Bronchial epithelial cell (primary cell): Measurements from ENCODE around the gene CHKB. TPM values are rescaled to one million over a fixed set of nuclear protein-coding genes. Genes with fewer than 3 reads are reported as not detected.
A peak's percentile ranks its signal among the peaks of the same experiment; 100 is the strongest.

Experiments
- DNase-seq: peaks from one replicate; pipeline ENCODE4 v3.0.0-alpha.2; 2010; ENCODE audit warnings: low read depth
- FAIRE-seq: peaks from 2 replicates; lab custom pipeline; 2011; peaks lifted over from hg19 to GRCh38; lab: Jason Lieb, UNC
- H3K27me3 ChIP-seq: 2 replicates; pipeline ENCODE4 v1.5.1; 2011; ENCODE audit warnings: low read length; ENCODE audit not compliant: control insufficient read depth, insufficient read depth
- H3K36me3 ChIP-seq: 2 replicates; pipeline ENCODE4 v1.5.1; 2011; ENCODE audit warnings: low read length; ENCODE audit not compliant: control insufficient read depth, insufficient read depth
- H3K4me3 ChIP-seq: 2 replicates; pipeline ENCODE4 v1.5.1; 2011; ENCODE audit warnings: mild to moderate bottlenecking, low read depth, low read length, control low read depth
- CTCF ChIP-seq: IDR thresholded peaks from 2 replicates; pipeline ENCODE4 v1.5.1; 2011; ENCODE audit warnings: mild to moderate bottlenecking, moderate library complexity, low read length, control low read depth, inconsistent platforms; ENCODE audit not compliant: insufficient read depth, severe bottlenecking
- total RNA-seq: library from RNA; depleted of rRNA; stranded (reverse); fragments of >200 nt; gene quantifications from 2 replicates; pipeline ENCODE4 v1.2.1, GENCODE V29; 2014

Gene CHKB
- total RNA-seq, 1 donor from 2014 or later = 27.6 TPM

- DNase-seq = no peak
Observed at GRCh38 chr22:50602338-50602700, 19.7 kb upstream of the CHKB start.

GRCh38 chr22:50601669-50602337 lies 19.2 kb upstream of the CHKB start:
- no peak for DNase-seq
- no peak overlapping the region for H3K4me3 ChIP-seq
- no peak for FAIRE-seq
- peaks cover 16% of the 10 kb centered on the region for H3K27me3 ChIP-seq
- no peak for TF ChIP-seq CTCF
- no peaks in the 10 kb centered on the region for H3K36me3 ChIP-seq

More at GRCh38 chr22:50602338-50602700, 19.7 kb upstream of the CHKB start:
- FAIRE-seq = no peak
- TF ChIP-seq CTCF = no peak
- H3K4me3 ChIP-seq = no peak overlapping the region
- H3K36me3 ChIP-seq = no peaks in the 10 kb centered on the region
- H3K27me3 ChIP-seq = peaks cover 16% of the 10 kb centered on the region

GRCh38 chr22:50600967-50601668 lies 18.5 kb upstream of the CHKB start:
- Histone ChIP-seq H3K4me3 (no peak overlapping the region), H3K36me3 (no peaks in the 10 kb centered on the region), H3K27me3 (peaks cover 16% of the 10 kb centered on the region)
- no peak for TF ChIP-seq CTCF
- no peak for FAIRE-seq
- no peak for DNase-seq

GRCh38 chr22:50600538-50600937 lies 17.9 kb upstream of the CHKB start, which contains the start of gene MAPK8IP2:
MAPK8IP2 (plus strand) TSS chr22:50600793; CDS start chr22:50600819, 26 bp downstream.
- FAIRE-seq = no peak
- peak within 1 kb of the TSS; percentile 12 for H3K4me3 ChIP-seq
- DNase-seq = no peak
- H3K36me3 ChIP-seq = no peaks in the 10 kb centered on the region
- TF ChIP-seq CTCF = no peak
- H3K27me3 ChIP-seq = peaks cover 16% of the 10 kb centered on the region

GRCh38 chr22:50599816-50600455 lies 17.3 kb upstream of the CHKB start:
- no peak for TF ChIP-seq CTCF
- Histone ChIP-seq H3K4me3 (no peak overlapping the region), H3K27me3 (peaks cover 16% of the 10 kb centered on the region), H3K36me3 (no peaks in the 10 kb centered on the region)
- FAIRE-seq = no peak
- no peak for DNase-seq
